ENCODE measurements around the gene CHST11. TPM values are rescaled to one million over a fixed set of nuclear protein-coding genes. Genes with fewer than 3 reads are reported as not detected.

CHST11 gene
- total and polyA plus RNA-seq, 2 of the 4 experiments (the other 2 are of a cell fraction): 1.4 to 2.7 TPM

- Histone ChIP-seq H4K20me1 (ENCODE audit: insufficient read depth, low read length) (no peaks in the 10 kb centered on the region), H3K9me1 (ENCODE audit: insufficient read depth, low read length) (no peaks in the 10 kb centered on the region), H4K91ac (ENCODE audit: insufficient read depth, low read depth, low read length) (no peak overlapping the region), H2BK15ac (ENCODE audit: low read depth, low read length) (no peak overlapping the region), H2BK5ac (ENCODE audit: low read depth, low read length, poor library complexity, severe bottlenecking) (no peak overlapping the region), H3K4ac (ENCODE audit: low read depth, low read length) (no peak overlapping the region), H2BK20ac (ENCODE audit: low read depth, low read length) (no peak overlapping the region), H3K27ac (ENCODE audit: insufficient read depth, low read length) (no peak overlapping the region), H2AK5ac (ENCODE audit: low read depth, low read length) (no peak overlapping the region), H3K9ac (ENCODE audit: low read depth, low read length) (no peak overlapping the region), H3K4me3 (ENCODE audit: insufficient read depth, low read depth, low read length) (no peak overlapping the region), H2BK120ac (ENCODE audit: low read depth, low read length) (no peak overlapping the region), H3K9me3 (ENCODE audit: control insufficient read depth, insufficient read depth, low read length) (0 out of 2 replicates have a peak, but pooled peaks cover 3% of the 10 kb centered on the region), H3K18ac (ENCODE audit: low read depth, low read length) (no peak overlapping the region), H3K14ac (replicated peaks; ENCODE audit: low read depth, low read length) (no peak overlapping the region), H3K4me2 (ENCODE audit: low read depth, low read length) (no peak overlapping the region), H2AK9ac (replicated peaks; ENCODE audit: low read depth, low read length, poor library complexity) (no peak overlapping the region), H2AFZ (replicated peaks; ENCODE audit: low read length, poor library complexity) (no peak overlapping the region), H3K36me3 (ENCODE audit: control insufficient read depth, insufficient read depth, low read length) (no peaks in the 10 kb centered on the region), H3K4me1 (ENCODE audit: control insufficient read depth, insufficient read depth, low read length) (no peaks in the 10 kb centered on the region), H3K79me1 (ENCODE audit: low read depth in 1 of 2, low read length in 2 of 2) (no peaks in the 10 kb centered on the region), H4K8ac (ENCODE audit: low read depth in 2 of 2, low read length in 2 of 2) (no peak overlapping the region), H4K5ac (ENCODE audit: low read depth, low read length) (no peak overlapping the region), H3K27me3 (ENCODE audit: control insufficient read depth, insufficient read depth, low read length) (peaks cover 58% of the 10 kb centered on the region), H3K23ac (ENCODE audit: low read depth, low read length) (no peak overlapping the region), H3K56ac (ENCODE audit: extremely low read depth, insufficient read depth, low read length) (no peak overlapping the region)
- WGBS, 2 experiments (ENCODE audit: extremely low coverage in 2 of 2, insufficient read length in 1 of 2): no CpG with 5 or more reads among the region's 1 CpG
- ATAC-seq (ENCODE audit: low read depth) (no peak), DNase-seq (no peak)
- ChIA-PET POLR2A (ENCODE audit: unreplicated experiment) (no interaction called here), CTCF (no interaction called here)
- TF ChIP-seq MAFK (IDR thresholded peaks at IDR 0.05; ENCODE audit: low read depth, low read length) (no peak), POLR2A (IDR thresholded peaks at IDR 0.05; ENCODE audit: low read depth, low read length) (no peak), CEBPB (IDR thresholded peaks at IDR 0.05; ENCODE audit: low read depth, low read length) (no peak), USF2 (IDR thresholded peaks at IDR 0.05; ENCODE audit: low read depth, low read length) (no peak), MXI1 (IDR thresholded peaks at IDR 0.05; ENCODE audit: borderline replicate concordance, low read depth, low read length) (no peak)
- in situ Hi-C loops (cut with MboI; ENCODE audit: low sequenced_read_pairs): no loop called here
- no TSS peak for BruUV-seq (replicated peaks)
- dilution Hi-C loops (cut with HindIII; ENCODE audit: low sequenced_read_pairs, unreplicated experiment): no loop called here
- intact Hi-C loops (cut with micrococcal nuclease): no loop called here
These were observed 13.7 kb upstream of the CHST11 start for GRCh38 chr12:104443008-104443407.
